GM23248 (cell line): Measurements from ENCODE around the gene CCNY.

Source experiments
- EZH2 ChIP-seq: fragments of 200-600 bp; sonication (generic); IDR thresholded peaks from 2 replicates; pipeline ENCODE4 v1.6.1; 2018; ENCODE audit warnings: antibody characterized with exemption, mild to moderate bottlenecking; ENCODE audit not compliant: insufficient read depth, poor library complexity, severe bottlenecking
- EZH2phosphoT487 ChIP-seq: fragments of 200-600 bp; sonication (generic); IDR thresholded peaks from 2 replicates; pipeline ENCODE4 v1.6.1; 2018; ENCODE audit warnings: antibody characterized with exemption, moderate library complexity, mild to moderate bottlenecking, low read depth; ENCODE audit not compliant: insufficient read depth

DNA sequence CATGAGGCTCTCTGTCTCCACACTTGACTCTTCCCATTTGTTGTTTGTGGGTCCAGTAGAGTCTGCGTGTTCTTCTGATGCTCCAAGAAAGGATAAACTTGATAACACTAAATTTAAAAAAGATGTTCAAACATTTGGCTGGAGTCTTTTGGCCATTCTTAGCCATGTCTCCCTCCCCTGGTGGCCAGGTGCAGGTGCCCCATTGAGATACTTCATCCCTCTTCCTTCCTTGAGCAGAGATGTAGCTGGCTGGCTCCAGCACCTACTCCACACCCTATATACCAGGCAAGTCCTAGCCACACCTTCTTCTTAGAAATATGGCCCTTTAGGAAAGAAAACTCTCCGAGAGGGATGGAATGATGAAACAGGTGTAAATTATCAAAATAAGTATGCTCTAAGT is 165.6 kb downstream of the CCNY start:
- TF ChIP-seq EZH2 (no peak), EZH2phosphoT487 (no peak)
